Muscle of leg (tissue), 11 donors: ENCODE data around the gene RBM17. TPM values are rescaled to one million over a fixed set of nuclear protein-coding genes. Genes with fewer than 3 reads are reported as not detected.
"Not testable (repeated sequence)": the region's sequence is repeated elsewhere in the genome, so short reads cannot be mapped to it uniquely, and the experiment has no call there.

Source experiments
- DNase-seq: peaks from one replicate; pipeline ENCODE4 v3.0.0; 2013
- H3K27ac ChIP-seq: one replicate; pipeline ENCODE4 v1.5.1; 2013; ENCODE audit warnings: mild to moderate bottlenecking, low read length, control low read depth
- H3K27me3 ChIP-seq: one replicate; pipeline ENCODE4 v1.6.1; 2013; ENCODE audit warnings: low read length; ENCODE audit not compliant: control insufficient read depth, insufficient read depth
- H3K36me3 ChIP-seq: one replicate; pipeline ENCODE4 v1.6.1; 2013; ENCODE audit warnings: low read length; ENCODE audit not compliant: control insufficient read depth, insufficient read depth
- H3K4me1 ChIP-seq: one replicate; pipeline ENCODE4 v1.6.1; 2013; ENCODE audit warnings: low read length; ENCODE audit not compliant: control insufficient read depth, insufficient read depth
- H3K4me3 ChIP-seq: one replicate; pipeline ENCODE4 v1.5.1; 2013; ENCODE audit warnings: low read length, control low read depth
- H3K9me3 ChIP-seq: replicated peaks from 2 replicates; pipeline ENCODE4 v1.6.1; 2013; ENCODE audit warnings: low read depth, low read length; ENCODE audit not compliant: control insufficient read depth
- WGBS: methylation state at CpG from one replicate; pipeline ENCODE4 v1.1.5; 2013; ENCODE audit warnings: missing lambda C conversion rate; ENCODE audit not compliant: insufficient coverage; 5-methylcytosine and 5-hydroxymethylcytosine counted together
- polyA plus RNA-seq, 8 donors: library from polyadenylated mRNA; unstranded; fragments of 120-200 nt; gene quantifications; one replicate each; pipeline versions ENCODE4 v1.2.1 to v1.2.3, GENCODE V29; 2013; ENCODE audit warnings: inconsistent platforms in 1 of 8, low replicate concordance in 1 of 8; ENCODE audit not compliant: insufficient read length in 8 of 8, insufficient read depth in 1 of 8
- total RNA-seq: library from RNA; stranded (reverse); fragments of 120-200 nt; gene quantifications from one replicate; pipeline ENCODE4 v1.2.4, GENCODE V29; 2013

Gene RBM17
- total and polyA plus RNA-seq, 9 donors = 39.2 to 112 (median 94.8) TPM

- Histone ChIP-seq H3K27ac (no peak overlapping the region), H3K4me3 (no peak overlapping the region), H3K9me3 (no peaks in the 10 kb centered on the region), H3K27me3 (peaks cover 5% of the 10 kb centered on the region), H3K4me1 (peaks cover 8% of the 10 kb centered on the region), H3K36me3 (no peaks in the 10 kb centered on the region)
- DNase-seq = no peak
- no CpG with 5 or more reads among the region's 4 CpGs for WGBS
Measured at GRCh38 chr10:6055929-6056328, 32.9 kb upstream of the RBM17 start.

- H3K4me3 ChIP-seq = no peak overlapping the region
- H3K36me3 ChIP-seq = no peaks in the 10 kb centered on the region
- H3K27ac ChIP-seq = no peak overlapping the region
- H3K27me3 ChIP-seq = peaks cover 5% of the 10 kb centered on the region
- no peak for DNase-seq
- peaks cover 6% of the 10 kb centered on the region for H3K4me1 ChIP-seq
- no CpG with 5 or more reads among the region's 5 CpGs for WGBS
- H3K9me3 ChIP-seq = no peaks in the 10 kb centered on the region
Measured at GRCh38 chr10:6056411-6057135, 32.3 kb upstream of the RBM17 start.

- no peaks in the 10 kb centered on the region for H3K9me3 ChIP-seq
- no peaks in the 10 kb centered on the region for H3K36me3 ChIP-seq
- H3K27ac ChIP-seq = no peak overlapping the region
- peaks cover 3% of the 10 kb centered on the region for H3K27me3 ChIP-seq
- WGBS = no CpG with 5 or more reads among the region's 3 CpGs
- H3K4me3 ChIP-seq = no peak overlapping the region
- H3K4me1 ChIP-seq = peaks cover 1% of the 10 kb centered on the region
- DNase-seq = no peak
Measured at GRCh38 chr10:6058682-6059475, 30.0 kb upstream of the RBM17 start.

GRCh38 chr10:6059506-6059905, 29.3 kb upstream of the RBM17 start:
- no CpG with 5 or more reads among the region's 2 CpGs for WGBS
- no peak overlapping the region for H3K4me3 ChIP-seq
- H3K27me3 ChIP-seq = peaks cover 2% of the 10 kb centered on the region
- no peak for DNase-seq
- H3K4me1 ChIP-seq = no peaks in the 10 kb centered on the region
- no peak overlapping the region for H3K27ac ChIP-seq
- H3K36me3 ChIP-seq = no peaks in the 10 kb centered on the region
- H3K9me3 ChIP-seq = no peaks in the 10 kb centered on the region

GRCh38 chr10:6061056-6061455, 27.8 kb upstream of the RBM17 start:
- Histone ChIP-seq H3K36me3 (no peaks in the 10 kb centered on the region), H3K4me3 (no peak overlapping the region), H3K27ac (no peak overlapping the region), H3K9me3 (no peaks in the 10 kb centered on the region), H3K27me3 (peaks cover 2% of the 10 kb centered on the region), H3K4me1 (no peaks in the 10 kb centered on the region)
- no peak for DNase-seq
- WGBS = no CpG with 5 or more reads among the region's 8 CpGs

- no peaks in the 10 kb centered on the region for H3K36me3 ChIP-seq
- 70% methylated on average over 4 of the region's 18 CpGs for WGBS
- H3K27ac ChIP-seq = no peak within 1 kb of the TSS
- H3K9me3 ChIP-seq = no peaks in the 10 kb centered on the region
- DNase-seq = no peak
- H3K4me3 ChIP-seq = no peak within 1 kb of the TSS
- no peaks in the 10 kb centered on the region for H3K4me1 ChIP-seq
- no peaks in the 10 kb centered on the region for H3K27me3 ChIP-seq
Measured at GRCh38 chr10:6062101-6062771, 26.6 kb upstream of the RBM17 start, which contains the start of gene IL2RA. Gene IL2RA (minus strand): TSS chr10:6062367. CDS start chr10:6062151, 216 bp downstream.

GRCh38 chr10:6064119-6064518, 24.7 kb upstream of the RBM17 start:
- 96% methylated on average over 5 of the region's 7 CpGs for WGBS
- H3K36me3 ChIP-seq = no peaks in the 10 kb centered on the region
- no peak overlapping the region for H3K4me3 ChIP-seq
- no peaks in the 10 kb centered on the region for H3K9me3 ChIP-seq
- H3K27ac ChIP-seq = no peak overlapping the region
- H3K4me1 ChIP-seq = peaks cover 3% of the 10 kb centered on the region
- DNase-seq = no peak
- H3K27me3 ChIP-seq = no peaks in the 10 kb centered on the region

- H3K27me3 ChIP-seq, H3K4me1 ChIP-seq, DNase-seq, H3K27ac ChIP-seq, H3K9me3 ChIP-seq, H3K4me3 ChIP-seq, H3K36me3 ChIP-seq: not testable (repeated sequence)
- WGBS = no CpG with 5 or more reads among the region's 3 CpGs
Measured at GRCh38 chr10:6064726-6065125, 24.1 kb upstream of the RBM17 start.

- DNase-seq = no peak
- H3K9me3 ChIP-seq = no peaks in the 10 kb centered on the region
- no peak overlapping the region for H3K27ac ChIP-seq
- H3K27me3 ChIP-seq = no peaks in the 10 kb centered on the region
- H3K36me3 ChIP-seq = no peaks in the 10 kb centered on the region
- 79% methylated on average over 3 of the region's 3 CpGs for WGBS
- peaks cover 3% of the 10 kb centered on the region for H3K4me1 ChIP-seq
- no peak overlapping the region for H3K4me3 ChIP-seq
Measured at GRCh38 chr10:6065406-6065805, 23.4 kb upstream of the RBM17 start.

- WGBS = 83% methylated on average over 1 of the region's 4 CpGs
- Histone ChIP-seq H3K4me1 (peaks cover 3% of the 10 kb centered on the region), H3K4me3 (no peak overlapping the region), H3K27ac (no peak overlapping the region), H3K27me3 (no peaks in the 10 kb centered on the region), H3K36me3 (no peaks in the 10 kb centered on the region), H3K9me3 (no peaks in the 10 kb centered on the region)
- peak; percentile 36 for DNase-seq
Measured at GRCh38 chr10:6065835-6066234, 23.0 kb upstream of the RBM17 start.
